Measurements from ENCODE around the gene EEA1.
"Not testable (repeated sequence)": the region's sequence is repeated elsewhere in the genome, so short reads cannot be mapped to it uniquely, and the experiment has no call there.

Gene EEA1

GRCh38 chr12:92759634-92760268 lies 169.3 kb downstream of the EEA1 start:
- TF ChIP-seq CTCF (conservative IDR thresholded peaks at IDR 0.05; ENCODE audit: low read length) = no peak
- H3K4me3 ChIP-seq (ENCODE audit: low read length) = no peak overlapping the region
- peak; percentile 88 for DNase-seq (ENCODE audit: low read depth)

GRCh38 chr12:92757597-92758121 lies 171.4 kb downstream of the EEA1 start:
- DNase-seq (ENCODE audit: low read depth) = no peak
- no peak overlapping the region for H3K4me3 ChIP-seq (ENCODE audit: low read length)
- TF ChIP-seq CTCF (conservative IDR thresholded peaks at IDR 0.05; ENCODE audit: low read length) = no peak

GRCh38 chr12:92756898-92757596 lies 172.0 kb downstream of the EEA1 start:
- DNase-seq (ENCODE audit: low read depth) = no peak
- no peak overlapping the region for H3K4me3 ChIP-seq (ENCODE audit: low read length)
- TF ChIP-seq CTCF (conservative IDR thresholded peaks at IDR 0.05; ENCODE audit: low read length) = no peak

- H3K4me3 ChIP-seq (ENCODE audit: low read length) = no peak overlapping the region
- no peak for TF ChIP-seq CTCF (conservative IDR thresholded peaks at IDR 0.05; ENCODE audit: low read length)
- DNase-seq (ENCODE audit: low read depth) = no peak
Measured at GRCh38 chr12:92753976-92754885, 174.9 kb downstream of the EEA1 start.

GRCh38 chr12:92749691-92750090 lies 179.4 kb downstream of the EEA1 start:
- not testable (repeated sequence) for H3K4me3 ChIP-seq (ENCODE audit: low read length)

GRCh38 chr12:92747151-92747550 lies 181.9 kb downstream of the EEA1 start:
- DNase-seq (ENCODE audit: low read depth) = no peak
- no peak overlapping the region for H3K4me3 ChIP-seq (ENCODE audit: low read length)
- no peak for TF ChIP-seq CTCF (conservative IDR thresholded peaks at IDR 0.05; ENCODE audit: low read length)

More at GRCh38 chr12:92749691-92750090, 179.4 kb downstream of the EEA1 start:
- not testable (repeated sequence) for DNase-seq (ENCODE audit: low read depth)

- H3K4me3 ChIP-seq (ENCODE audit: low read length) = no peak overlapping the region
- DNase-seq (ENCODE audit: low read depth) = peak; percentile 90
- no peak for TF ChIP-seq CTCF (conservative IDR thresholded peaks at IDR 0.05; ENCODE audit: low read length)
Measured at GRCh38 chr12:92745856-92746550, 183.1 kb downstream of the EEA1 start.

Measured in AG10803 (cell line).